GM18511 (cell line): ENCODE data around the gene SIGMAR1.

Experiments used
- ATAC-seq: cut with Tn5 transposase; IDR thresholded peaks from one replicate; pipeline ENCODE4 v1.9.1; 2021; ENCODE audit warnings: mild to moderate bottlenecking, moderate library complexity; ENCODE audit not compliant: unreplicated experiment

The SIGMAR1 gene

GRCh38 chr9:34637356-34638137 is at the start of gene SIGMAR1:
Gene SIGMAR1 (minus strand): TSS chr9:34637787. CDS start chr9:34637697, 90 bp downstream.
- peak; percentile 86 for ATAC-seq

- ATAC-seq = no peak
Measured at GRCh38 chr9:34686732-34687131, 49.1 kb upstream of the SIGMAR1 start.

GRCh38 chr9:34686231-34686630 is 48.6 kb upstream of the SIGMAR1 start:
- no peak for ATAC-seq

GRCh38 chr9:34685591-34685990 is 48.0 kb upstream of the SIGMAR1 start:
- no peak for ATAC-seq

- no peak for ATAC-seq
Measured at GRCh38 chr9:34684816-34685215, 47.2 kb upstream of the SIGMAR1 start.

- ATAC-seq = no peak
Measured at GRCh38 chr9:34684145-34684544, 46.6 kb upstream of the SIGMAR1 start.

DNA sequence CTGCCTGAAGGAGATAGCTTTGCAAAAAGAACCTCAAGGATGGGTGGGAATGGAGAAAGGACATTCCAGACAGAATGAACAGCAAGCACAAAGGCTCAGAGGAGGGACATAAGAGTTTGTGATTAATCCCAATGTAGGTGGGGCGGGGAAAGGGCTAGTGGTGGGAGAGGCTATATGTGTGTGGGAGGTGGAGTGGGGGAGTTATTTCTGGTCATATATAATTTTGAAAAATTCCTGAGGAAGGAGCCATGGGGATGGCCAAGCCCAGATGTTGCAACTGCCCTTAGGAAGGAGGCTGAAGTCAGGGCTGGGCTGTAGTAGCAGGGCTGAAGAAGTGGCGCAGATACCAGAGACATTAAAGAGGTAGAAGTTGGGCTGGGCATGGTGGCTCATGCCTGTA is 38.3 kb upstream of the SIGMAR1 start:
- ATAC-seq = no peak

DNA sequence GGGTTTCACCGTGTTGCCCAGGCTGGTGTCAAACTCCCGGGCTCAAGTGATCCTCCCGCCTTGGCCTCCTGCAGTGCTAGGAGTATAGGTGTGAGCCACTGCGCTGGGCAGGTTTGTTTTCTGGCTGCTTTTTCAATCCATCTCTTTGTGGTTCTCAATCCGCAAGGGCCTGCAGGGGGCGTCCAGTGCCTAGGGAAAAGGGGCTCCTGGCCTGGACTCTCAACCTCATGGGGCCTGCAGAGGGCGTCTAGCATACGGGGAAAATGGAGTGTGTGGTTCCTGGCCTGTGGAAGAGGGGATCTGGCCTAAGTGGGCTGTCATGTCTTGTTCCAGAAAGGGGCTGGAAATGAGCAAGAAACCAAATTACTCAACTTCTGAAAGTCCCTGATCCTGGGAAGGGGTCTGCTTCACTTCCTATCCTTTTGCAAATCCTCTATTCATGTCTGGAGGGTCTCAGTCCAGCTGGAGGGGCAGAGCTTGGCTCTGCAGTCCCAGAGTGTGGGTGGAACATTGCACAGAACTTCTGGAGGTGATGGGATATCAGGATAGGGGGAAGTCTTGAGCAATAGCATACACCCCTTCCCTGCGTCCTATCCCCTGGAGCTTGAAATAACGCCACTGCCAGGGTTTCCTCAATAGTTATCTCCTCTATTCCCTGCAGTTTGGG is 37.6 kb upstream of the SIGMAR1 start:
- ATAC-seq = no peak

- ATAC-seq = no peak
Measured at GRCh38 chr9:34674440-34674839, 36.9 kb upstream of the SIGMAR1 start.

DNA sequence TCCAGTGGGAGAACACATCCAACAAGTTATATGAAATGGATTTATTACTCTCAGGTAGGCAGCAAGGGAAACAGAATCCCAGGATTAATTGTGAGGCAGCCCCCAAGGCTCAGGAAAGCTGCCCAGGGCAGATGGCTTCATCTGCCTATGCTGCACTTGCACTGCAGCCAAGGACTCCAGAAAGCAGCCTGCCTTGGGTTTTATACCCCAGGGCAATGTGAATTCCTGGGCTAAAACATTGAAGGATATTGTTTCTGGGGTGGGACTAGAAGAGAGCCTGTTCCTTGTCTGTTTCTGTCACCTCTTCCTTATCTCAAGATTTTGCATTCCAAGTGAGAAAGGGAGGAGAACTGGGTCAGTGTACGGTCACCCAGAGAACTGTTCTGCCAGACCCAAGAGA is 33.7 kb upstream of the SIGMAR1 start:
- no peak for ATAC-seq

GRCh38 chr9:34669809-34670562 is 32.4 kb upstream of the SIGMAR1 start:
- ATAC-seq = no peak

- ATAC-seq = peak; percentile 75
Measured at GRCh38 chr9:34665381-34666250, 28.0 kb upstream of the SIGMAR1 start.

GRCh38 chr9:34665067-34665380 is 27.4 kb upstream of the SIGMAR1 start:
- peak; percentile 34 for ATAC-seq

GRCh38 chr9:34664281-34665066 is 26.9 kb upstream of the SIGMAR1 start:
- ATAC-seq = peak; percentile 59

DNA sequence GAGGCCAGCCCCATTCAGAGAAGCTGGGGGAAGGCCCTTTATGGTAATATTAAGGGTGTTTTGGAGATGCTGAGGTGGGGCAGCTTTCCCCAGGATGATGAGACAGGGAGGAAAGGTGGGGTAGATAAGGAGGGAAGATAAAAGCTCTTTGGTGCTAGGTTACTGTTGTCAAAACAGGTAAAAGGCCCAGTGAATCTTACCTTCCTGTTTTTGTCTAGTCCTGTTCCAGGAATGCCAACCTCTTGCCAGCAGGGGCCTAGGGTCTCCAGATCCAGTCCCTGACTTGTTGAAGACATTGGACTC is 25.7 kb upstream of the SIGMAR1 start:
- no peak for ATAC-seq

DNA sequence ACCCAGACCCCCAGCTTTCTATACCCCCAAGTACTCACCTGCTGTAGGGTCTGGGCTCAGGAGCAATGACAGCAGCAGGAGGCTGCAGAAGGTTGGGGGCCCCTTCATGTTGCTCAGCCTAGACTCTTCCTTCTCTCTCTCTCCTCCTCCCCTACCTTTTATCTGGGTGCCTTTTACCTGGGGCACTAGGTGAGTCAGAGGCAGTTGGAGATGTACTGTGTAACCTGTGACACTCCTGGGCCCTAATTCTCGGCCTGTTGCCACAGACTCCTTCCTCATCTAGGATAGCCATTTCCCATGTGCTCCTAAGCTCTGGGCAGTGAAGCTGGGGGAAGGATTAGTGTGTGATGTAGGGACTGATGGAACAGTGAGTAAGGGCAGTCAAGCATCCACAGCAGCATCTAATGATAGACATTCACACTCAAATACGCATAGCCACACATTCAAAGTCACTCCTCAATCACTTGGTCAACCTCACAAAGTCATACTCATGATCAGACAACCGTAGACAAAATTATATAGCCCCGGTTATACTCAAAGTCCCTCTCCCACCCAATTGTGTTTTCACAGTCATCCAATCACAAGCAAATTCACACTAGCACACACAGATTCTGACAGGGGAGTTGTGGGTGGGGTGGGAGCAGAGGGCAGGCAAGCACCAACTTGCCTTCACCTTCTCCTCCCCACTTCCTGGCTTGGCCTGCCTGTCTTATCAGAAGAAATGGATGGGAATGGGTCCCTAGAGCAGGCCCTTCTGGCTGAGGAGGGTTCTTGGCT is 25.1 kb upstream of the SIGMAR1 start, which contains the start of gene CCL27:
TSS of gene CCL27 (minus strand) at position 132 of the 777 bp plus-strand sequence. CDS start at position 108, 24 bp downstream.
- ATAC-seq = no peak

- no peak for ATAC-seq
Measured at GRCh38 chr9:34659592-34660253, 22.1 kb upstream of the SIGMAR1 start.

DNA sequence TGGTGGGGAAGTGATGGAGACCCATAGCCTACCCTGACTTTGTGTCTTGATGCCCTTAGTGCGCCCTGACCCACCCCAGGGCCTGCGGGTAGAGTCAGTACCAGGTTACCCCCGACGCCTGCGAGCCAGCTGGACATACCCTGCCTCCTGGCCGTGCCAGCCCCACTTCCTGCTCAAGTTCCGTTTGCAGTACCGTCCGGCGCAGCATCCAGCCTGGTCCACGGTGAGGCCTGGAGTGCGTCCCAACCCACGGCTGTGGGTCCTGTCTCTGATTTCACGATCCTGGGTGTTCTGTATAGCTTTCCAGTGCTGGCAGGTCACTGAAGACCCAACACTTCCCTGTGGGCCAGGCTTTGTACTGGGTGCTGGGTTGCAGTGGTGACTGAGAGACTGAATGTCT is 20.9 kb upstream of the SIGMAR1 start:
- ATAC-seq = no peak

- ATAC-seq = no peak
Measured at GRCh38 chr9:34656992-34657391, 19.4 kb upstream of the SIGMAR1 start.
